K562 (cell line): ENCODE results near the gene SESN3. TPM values are rescaled to one million over a fixed set of nuclear protein-coding genes. Genes with fewer than 3 reads are reported as not detected.

ENCODE experiments used
- EHMT2 ChIP-seq: fragments of 450-650 bp; IDR thresholded peaks from 2 replicates; pipeline ENCODE4 v1.6.1; 2018; ENCODE audit warnings: antibody characterized with exemption
- ZNF165 ChIP-seq: fragments of 250-450 bp; sonication (Bioruptor Pico); IDR thresholded peaks from 2 replicates; pipeline ENCODE4 v1.4.0; 2020; ENCODE audit warnings: borderline replicate concordance
- ZNF407 ChIP-seq: fragments of 450-650 bp; IDR thresholded peaks from 2 replicates; pipeline ENCODE4 v1.6.1; 2016; ENCODE audit warnings: low read depth
- ZNF444 ChIP-seq: fragments of 250-450 bp; sonication (Bioruptor Pico); IDR thresholded peaks from 2 replicates; pipeline ENCODE4 v1.4.0; 2020; ENCODE audit warnings: mild to moderate bottlenecking, moderate library complexity
- polyA plus RNA-seq, 8 experiments: library from polyadenylated mRNA; depleted of rRNA in 4 of 8; stranded (reverse) in 5 of 8; unstranded in 3 of 8; fragments of >200 nt; fragmentation: Nextera tagmentation in 2 of 8; fragmentation: Illumina TruSeq in 1 of 8; extraction: Ambion mirVana in 2 of 8; extraction: Trizol in 1 of 8; gene quantifications; 2 replicates each; pipeline versions ENCODE4 v1.2.1 to v1.2.3, GENCODE V29; 2011 to 2014; ENCODE audit warnings: inconsistent platforms in 1 of 8, missing spikeins in 1 of 8
- total RNA-seq, 7 experiments: library from RNA; depleted of rRNA in 6 of 7; stranded (reverse); fragments of >200 nt in 6 of 7; fragmentation: Illumina TruSeq in 2 of 7; extraction: Trizol in 2 of 7; gene quantifications; 2 replicates each; pipeline versions ENCODE4 v1.2.1 to v1.2.3, GENCODE V29; 2011 to 2021; ENCODE audit warnings: low replicate concordance in 1 of 7

Gene SESN3
- total and polyA plus RNA-seq, 9 of the 15 experiments (the other 6 are each of a cell fraction or from before 2014, with no cell fraction given) = 0.44 to 2.6 (median 1.5) TPM

GRCh38 chr11:95135155-95135554 lies 95.8 kb downstream of the SESN3 start (continued):
- TF ChIP-seq ZNF407 (no peak), ZNF165 (CRISPR knock-in tag) (no peak), EHMT2 (no peak), ZNF444 (CRISPR knock-in tag) (no peak)
